ENCODE measurements around the gene SERGEF. TPM values are rescaled to one million over a fixed set of nuclear protein-coding genes. Genes with fewer than 3 reads are reported as not detected.
"Not testable (repeated sequence)": the region's sequence is repeated elsewhere in the genome, so short reads cannot be mapped to it uniquely, and the experiment has no call there.

The SERGEF gene
- total RNA-seq, 1 donor, result 36.9 TPM

GRCh38 chr11:17868398-17868797, 144.4 kb downstream of the SERGEF start:
- not testable (repeated sequence) for DNase-seq (ENCODE audit: low read depth in 2 of 3, low spot score in 2 of 3)

DNA sequence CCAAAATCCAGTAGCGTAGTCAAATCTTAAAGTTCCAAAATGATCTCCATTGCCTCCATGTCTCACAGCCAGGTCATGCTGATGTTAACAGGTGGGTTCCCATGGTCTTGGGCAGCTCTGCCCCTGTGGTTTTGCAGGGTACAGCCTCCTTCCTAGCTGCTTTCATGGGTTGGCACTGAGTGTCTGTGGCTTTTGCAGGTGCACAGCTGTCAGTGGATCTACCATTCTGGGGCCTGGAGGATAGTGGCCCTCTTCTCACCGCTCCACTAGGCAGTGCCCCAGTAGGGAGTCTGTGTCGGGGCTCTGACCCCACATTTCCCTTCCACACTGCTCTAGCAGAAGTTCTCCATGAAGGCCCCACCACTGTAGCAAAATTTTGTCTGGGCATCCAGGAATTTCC, 145.5 kb downstream of the SERGEF start:
- DNase-seq (ENCODE audit: low read depth in 2 of 3, low spot score in 2 of 3), result no peak

DNA sequence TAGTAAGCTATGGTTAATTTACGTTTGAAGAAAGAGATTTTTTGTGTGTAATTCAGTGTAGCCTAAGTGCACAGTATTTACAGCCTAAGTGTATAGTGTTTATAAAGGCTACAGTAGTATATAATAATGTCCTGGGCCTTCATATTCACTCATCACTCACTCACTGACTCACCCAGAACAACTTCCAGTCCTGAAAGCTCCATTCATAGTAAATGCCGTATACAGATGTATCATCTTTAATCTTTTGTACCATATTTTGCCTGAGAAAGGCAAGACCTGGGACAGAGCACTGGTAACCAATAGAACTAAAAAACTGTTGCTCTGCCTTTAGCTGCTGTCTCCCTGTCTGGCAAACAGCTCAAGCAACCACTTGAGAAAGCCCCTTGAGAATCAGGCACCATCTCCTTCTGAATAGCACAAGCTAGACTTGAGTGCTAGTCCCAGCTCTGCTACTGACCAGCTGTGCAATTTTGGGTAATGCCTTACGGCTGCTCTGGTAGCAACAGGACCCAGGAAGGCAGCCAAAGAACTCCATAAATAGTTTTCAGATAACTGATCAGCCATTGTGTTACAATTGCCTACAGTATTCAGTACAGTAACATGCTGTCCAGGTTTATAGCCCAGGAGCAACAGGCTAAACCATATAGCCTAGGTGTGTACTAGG, 146.9 kb downstream of the SERGEF start:
- no peak for DNase-seq (ENCODE audit: low read depth in 2 of 3, low spot score in 2 of 3)

GRCh38 chr11:17864478-17864941, 148.3 kb downstream of the SERGEF start:
- no peak for DNase-seq (ENCODE audit: low read depth in 2 of 3, low spot score in 2 of 3)

DNA sequence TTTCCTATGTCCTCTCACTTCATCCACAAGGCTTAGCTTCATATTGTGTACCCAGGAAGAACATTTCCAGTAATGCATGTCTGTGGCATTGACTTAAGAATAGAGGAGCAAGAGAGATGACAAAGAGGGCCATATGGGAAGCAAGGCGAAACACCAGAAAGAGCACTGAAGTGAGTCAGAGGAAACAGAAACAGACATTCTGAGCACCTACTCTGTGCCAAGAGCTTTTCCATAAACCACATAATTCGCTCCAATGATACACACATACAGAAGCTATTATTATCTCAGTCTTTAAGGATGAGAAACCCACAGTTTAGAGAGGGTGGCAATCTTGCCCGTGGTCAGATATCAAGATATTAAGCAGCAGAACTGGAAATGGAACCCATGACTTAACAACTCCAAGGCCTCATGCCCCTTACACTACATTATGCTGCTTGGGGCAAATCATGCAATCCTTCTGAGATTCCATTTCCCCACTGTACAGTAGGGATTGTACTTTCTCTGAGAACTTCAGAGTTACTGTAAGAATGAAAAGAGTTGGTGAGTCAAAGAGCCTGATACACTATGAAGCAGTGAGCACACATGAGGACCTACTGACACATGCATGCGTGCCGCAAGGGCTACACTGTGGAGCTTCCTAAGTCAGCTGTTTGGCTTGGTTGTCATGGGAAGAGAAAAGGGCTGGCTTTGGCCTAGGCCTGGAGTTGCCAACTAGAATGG, 151.7 kb downstream of the SERGEF start:
- DNase-seq (ENCODE audit: low read depth in 2 of 3, low spot score in 2 of 3), result no peak

DNA sequence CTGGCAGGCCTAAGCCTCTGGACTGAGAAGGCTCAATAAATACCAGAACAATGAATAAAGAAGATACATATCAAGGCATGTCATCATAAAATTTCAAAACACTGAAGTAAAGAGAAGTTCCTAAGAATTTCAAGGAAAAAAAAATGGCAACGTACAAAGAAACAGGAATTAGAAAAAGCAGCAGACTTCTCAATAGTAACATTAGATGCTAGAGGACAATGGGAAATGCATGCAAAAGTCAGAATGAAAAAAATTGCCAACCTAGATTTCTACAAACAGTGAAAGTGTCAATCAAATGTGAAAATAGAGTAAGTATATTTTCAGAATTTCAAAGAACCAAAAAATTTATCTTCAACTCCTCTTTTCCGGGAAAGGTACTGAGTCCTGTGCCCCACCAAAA, 153.3 kb downstream of the SERGEF start:
- no peak for DNase-seq (ENCODE audit: low read depth in 2 of 3, low spot score in 2 of 3)

GRCh38 chr11:17855531-17856290, 157.1 kb downstream of the SERGEF start:
- DNase-seq (ENCODE audit: low read depth in 2 of 3, low spot score in 2 of 3), result no peak

DNA sequence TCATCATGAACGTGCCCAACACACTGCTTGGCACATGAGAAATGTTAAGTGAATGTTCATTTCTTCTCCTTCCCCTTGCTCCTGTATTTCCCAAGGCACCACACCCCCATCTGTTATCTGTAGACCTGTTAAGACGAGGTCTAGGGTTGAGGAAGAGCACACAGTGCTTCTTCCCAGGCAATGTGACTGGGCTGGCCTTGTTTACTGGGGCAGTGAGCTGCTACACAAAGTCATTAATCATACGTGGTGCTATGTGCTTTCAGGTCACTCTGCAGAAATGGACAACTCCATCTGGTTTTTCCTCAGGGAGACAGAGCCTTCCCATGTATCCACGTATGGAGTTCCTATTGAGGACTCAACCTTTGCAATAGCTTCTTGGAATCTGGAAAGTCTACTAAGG, 159.6 kb downstream of the SERGEF start:
- DNase-seq (ENCODE audit: low read depth in 2 of 3, low spot score in 2 of 3), result no peak

DNA sequence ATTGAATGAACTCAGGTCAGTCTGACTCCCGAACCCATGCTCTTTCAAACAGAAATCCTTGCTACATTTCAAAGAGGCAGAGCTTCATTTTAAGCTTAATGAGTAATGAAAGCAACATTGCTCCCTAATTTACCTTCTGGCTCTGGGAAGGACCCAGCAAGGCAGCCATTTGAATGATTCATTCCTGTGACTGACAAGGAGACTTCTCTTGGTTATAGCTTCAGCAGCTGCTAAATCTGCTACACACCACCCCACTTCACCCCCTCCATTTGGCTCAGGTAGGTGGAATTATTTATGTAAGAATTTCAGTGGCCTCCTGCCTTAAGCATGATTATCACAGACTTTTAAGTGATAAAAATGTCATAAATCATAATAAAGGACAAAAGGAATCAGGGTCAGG, 160.6 kb downstream of the SERGEF start:
- no peak for DNase-seq (ENCODE audit: low read depth in 2 of 3, low spot score in 2 of 3)

GRCh38 chr11:17851697-17852096, 161.2 kb downstream of the SERGEF start:
- DNase-seq (ENCODE audit: low read depth in 2 of 3, low spot score in 2 of 3), result no peak

DNA sequence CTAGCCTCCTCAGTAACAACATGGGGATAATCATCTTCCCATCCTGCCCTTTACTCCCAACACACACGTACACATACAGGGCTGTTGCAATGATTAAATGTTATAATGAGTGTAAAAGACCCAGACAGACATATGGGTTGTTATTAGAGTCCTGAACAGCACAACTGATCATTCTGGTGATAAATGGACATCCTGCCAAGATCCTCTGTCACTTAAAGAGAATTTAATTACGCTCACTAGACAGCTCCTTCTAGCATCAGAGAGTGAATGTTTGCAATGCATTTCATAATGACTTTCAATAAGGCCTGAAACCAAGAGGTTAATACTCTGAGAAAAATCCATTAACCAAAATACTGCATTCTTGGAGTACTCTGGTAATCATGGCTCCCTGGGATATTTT, 162.5 kb downstream of the SERGEF start:
- DNase-seq (ENCODE audit: low read depth in 2 of 3, low spot score in 2 of 3), result no peak

DNA sequence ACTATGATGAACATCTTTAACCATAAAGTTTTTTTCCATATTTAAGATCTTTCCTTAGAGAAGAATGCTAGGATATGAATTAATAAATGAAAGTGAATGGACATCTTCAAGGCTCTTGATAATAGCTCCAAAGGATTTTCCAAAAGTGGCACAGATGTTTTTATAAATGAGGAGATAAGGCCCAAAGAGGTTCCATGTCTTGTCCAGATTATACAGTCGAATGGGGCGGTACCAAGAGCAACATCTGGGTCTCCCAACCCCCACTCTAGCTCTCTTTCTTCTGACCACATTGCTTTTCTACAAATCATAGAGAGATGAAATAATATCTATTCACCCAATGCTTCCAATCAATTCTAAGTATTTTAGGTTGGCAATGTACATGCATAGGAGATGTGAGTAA, 164.1 kb downstream of the SERGEF start:
- DNase-seq (ENCODE audit: low read depth in 2 of 3, low spot score in 2 of 3), result no peak

- DNase-seq (ENCODE audit: low read depth in 2 of 3, low spot score in 2 of 3), result no peak
Measured at GRCh38 chr11:17846852-17847453, 165.9 kb downstream of the SERGEF start.

GRCh38 chr11:17845431-17845881, 167.4 kb downstream of the SERGEF start:
- DNase-seq (ENCODE audit: low read depth in 2 of 3, low spot score in 2 of 3), result no peak

- peak in 1 of 3 donors; percentile 13 for DNase-seq (ENCODE audit: low read depth in 2 of 3, low spot score in 2 of 3)
Measured at GRCh38 chr11:17840101-17840548, 172.7 kb downstream of the SERGEF start.

DNA sequence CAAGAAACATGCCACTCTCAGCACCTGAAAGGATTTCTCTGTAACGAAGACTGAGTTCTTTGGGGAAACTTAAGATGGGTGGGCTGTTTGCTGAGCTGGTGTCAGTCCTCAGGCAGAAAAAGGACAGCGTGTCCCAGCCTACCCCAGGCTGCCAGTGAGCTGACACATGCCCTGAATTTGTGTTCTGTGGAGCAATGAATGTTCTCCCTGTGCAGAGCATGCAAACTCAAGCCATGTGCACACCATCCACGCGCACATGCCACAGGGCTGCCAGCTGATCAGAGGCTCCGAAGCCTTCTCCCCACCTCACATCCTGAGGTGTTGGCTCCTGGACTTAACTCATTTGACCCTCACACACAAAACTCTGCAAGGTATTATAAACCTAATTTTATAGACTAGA, 173.4 kb downstream of the SERGEF start:
- DNase-seq (ENCODE audit: low read depth in 2 of 3, low spot score in 2 of 3), result no peak

GRCh38 chr11:17838102-17838501, 174.7 kb downstream of the SERGEF start:
- DNase-seq (ENCODE audit: low read depth in 2 of 3, low spot score in 2 of 3), result no peak

DNA sequence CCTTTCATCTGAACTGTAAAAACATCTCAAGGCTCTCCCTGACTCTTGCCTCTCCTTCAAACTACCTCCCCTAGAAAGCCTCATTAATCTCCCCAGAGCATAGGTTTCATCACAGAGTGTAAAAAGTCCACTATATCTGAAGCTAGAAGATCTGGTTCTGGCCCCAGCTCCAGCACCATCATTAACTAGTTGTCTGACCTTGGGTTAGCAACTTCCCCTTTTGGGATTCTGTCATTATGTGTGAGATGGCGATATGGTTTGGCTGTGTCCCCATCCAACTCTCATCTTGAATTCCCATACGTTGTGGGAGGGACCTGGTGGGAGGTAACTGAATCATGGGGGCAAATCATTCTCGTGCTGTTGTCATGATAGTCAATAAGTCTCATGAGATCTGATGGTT, 181.0 kb downstream of the SERGEF start:
- DNase-seq (ENCODE audit: low read depth in 2 of 3, low spot score in 2 of 3), result no peak

GRCh38 chr11:17831228-17831627, 181.6 kb downstream of the SERGEF start:
- DNase-seq (ENCODE audit: low read depth in 2 of 3, low spot score in 2 of 3), result no peak

- DNase-seq (ENCODE audit: low read depth in 2 of 3, low spot score in 2 of 3), result no peak
Measured at GRCh38 chr11:17828311-17828751, 184.5 kb downstream of the SERGEF start.

DNA sequence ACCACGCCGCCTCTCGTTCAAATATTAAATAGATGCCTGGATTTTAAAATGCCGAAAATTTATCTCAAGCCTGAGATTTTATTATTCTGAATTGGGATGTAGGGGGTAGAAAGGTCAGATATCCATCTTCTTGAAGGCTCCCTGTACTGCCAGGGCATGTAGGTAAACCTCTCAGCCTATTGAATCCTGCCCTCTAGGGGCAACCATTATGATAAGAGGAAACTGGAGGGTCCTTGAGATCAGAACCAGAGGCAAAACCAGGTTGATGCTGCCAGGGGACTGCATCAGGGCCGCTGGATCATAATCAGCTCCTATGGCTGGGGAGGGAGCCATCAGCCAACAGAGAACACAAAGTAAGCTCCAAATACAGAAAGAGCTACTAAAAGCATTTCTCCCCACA, 185.8 kb downstream of the SERGEF start:
- DNase-seq (ENCODE audit: low read depth in 2 of 3, low spot score in 2 of 3), result no peak
